ENCODE data around the gene KASH5.

GRCh38 chr19:49348305-49349189 is 39.5 kb upstream of the KASH5 start:
- TF ChIP-seq CTCF (IDR thresholded peaks at IDR 0.05) (no peak), EZH2 (IDR thresholded peaks at IDR 0.05; ENCODE audit: borderline replicate concordance, insufficient read depth, low read depth, low read length, poor library complexity, severe bottlenecking) (no peak)

Data from B cell (primary cell).